CD1c-positive myeloid dendritic cell (primary cell): Measurements from ENCODE around the gene FKTN.

Experiments
- DNase-seq: peaks from one replicate; pipeline ENCODE4 v3.0.0-alpha.2; 2016; ENCODE audit errors: extremely low spot score

FKTN gene

DNA sequence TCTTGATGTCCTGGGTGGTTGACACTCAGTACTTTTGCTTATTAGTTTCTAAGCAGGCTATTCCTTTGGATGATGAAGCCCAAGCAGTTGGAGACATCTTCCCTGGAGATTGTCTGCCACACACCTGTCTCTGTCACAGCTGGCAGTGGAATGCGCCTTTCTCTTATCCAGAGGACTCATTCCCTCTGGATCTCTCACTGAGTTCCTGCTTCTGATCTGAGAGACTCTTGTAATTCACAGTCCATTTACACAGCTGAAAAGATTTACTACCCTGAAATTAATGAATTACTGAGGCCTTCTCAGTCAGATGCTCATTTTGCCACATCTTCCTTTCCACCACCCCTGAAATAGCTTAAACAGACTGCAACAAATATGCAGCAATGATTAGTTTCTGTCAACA is 120.2 kb downstream of the FKTN start:
- no peak for DNase-seq

DNA sequence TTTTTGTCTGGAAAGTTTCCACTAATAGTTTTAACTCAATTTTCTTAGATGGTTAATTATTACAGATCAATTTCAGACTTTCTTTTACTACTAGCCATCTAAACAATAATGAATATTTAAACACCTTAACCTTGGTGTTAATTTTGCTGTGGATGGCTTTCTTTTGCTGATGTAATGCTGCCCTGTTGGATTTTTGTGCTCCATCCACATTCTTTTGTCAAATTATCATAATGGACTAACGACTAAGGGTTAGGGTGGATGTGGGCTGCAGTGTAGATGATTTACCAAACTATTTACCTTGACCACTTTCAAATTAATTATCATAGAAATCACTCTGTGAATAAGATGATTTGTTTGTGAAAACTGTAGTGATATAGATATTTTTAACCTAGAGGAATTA is 120.8 kb downstream of the FKTN start:
- DNase-seq = no peak

DNA sequence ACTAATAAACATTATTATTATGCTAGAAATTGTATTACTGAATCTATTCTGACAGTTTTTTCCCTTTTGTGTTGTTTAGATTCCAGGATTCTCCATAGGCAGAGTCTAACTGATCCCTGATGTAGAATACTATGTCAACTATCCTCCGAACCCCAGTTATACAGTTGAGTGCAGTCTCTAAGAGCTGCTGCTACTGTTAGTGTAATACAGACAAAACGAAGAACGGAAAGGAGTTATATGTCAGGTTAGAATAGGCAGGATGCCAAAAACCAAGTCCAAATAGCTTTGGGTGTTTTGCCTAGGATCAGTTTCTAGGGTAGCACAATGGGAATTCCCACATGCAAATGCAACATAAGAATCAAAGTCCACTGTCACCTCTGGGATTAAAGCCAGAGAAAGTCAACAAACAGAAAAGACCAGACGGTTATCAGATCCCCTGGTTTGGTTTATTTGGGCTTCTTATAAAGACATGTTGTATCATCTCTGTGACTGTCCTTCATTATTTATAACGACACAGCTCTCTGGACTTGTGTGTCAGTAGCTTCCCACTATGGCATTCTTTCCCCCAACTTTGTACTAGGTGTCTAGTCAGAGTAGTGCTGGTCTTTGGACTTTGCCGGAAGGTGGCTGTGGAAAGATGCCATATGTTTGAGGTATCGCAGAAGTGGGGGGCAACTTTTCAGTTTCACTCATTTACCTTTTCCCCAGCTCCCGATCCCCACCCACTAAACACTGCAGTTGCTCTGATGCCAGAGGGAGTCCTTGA is 121.5 kb downstream of the FKTN start:
- DNase-seq = no peak

- DNase-seq = no peak
Measured at GRCh38 chr9:105681313-105681712, 123.4 kb downstream of the FKTN start.

DNA sequence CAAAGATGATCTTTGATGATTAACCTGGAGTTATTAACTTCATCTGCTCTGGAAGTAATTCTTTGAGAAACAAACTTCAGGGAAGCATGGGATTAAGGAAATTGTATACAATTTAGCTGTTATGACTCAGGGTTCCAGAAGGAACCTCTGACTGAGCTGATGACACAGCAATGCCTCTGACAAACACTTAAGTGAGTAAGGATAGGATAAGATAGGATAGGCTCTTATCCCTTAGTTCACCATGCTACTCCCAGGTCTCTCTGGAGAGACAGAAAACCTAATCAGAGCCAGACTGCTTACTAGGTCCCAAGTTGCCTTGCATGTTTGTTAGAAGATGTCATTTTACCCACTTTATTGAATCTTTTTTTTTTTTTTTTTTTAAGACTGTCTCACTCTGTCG is 123.8 kb downstream of the FKTN start:
- no peak for DNase-seq

DNA sequence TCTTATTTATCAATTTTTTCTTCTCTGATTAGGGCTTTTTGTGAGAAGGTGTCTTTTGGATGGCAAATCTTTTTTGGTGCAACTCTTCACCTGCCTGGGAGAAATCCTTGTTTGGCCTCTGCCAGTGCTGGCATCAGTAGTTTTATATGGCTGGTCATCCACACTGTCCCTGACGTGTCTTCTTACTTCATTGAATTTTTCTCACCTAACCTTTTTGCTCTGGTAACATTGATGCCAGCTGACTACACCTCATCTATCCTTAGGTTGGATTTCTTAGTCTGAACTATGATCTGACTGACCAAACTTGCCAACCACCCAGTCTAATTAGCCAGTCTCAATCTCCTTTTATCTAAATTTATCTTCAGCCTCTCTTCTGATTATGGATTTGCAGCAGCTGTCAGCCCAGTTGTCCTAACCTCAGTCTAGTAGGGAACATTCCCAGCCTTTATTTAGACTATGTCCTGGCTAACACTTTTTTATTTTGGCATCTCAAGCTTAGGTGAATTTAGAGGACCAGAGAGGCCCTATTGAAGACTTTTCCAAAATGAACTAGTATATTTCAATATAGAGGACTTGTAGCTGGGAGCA is 125.9 kb downstream of the FKTN start:
- DNase-seq = no peak

- no peak for DNase-seq
Measured at GRCh38 chr9:105686936-105687335, 129.0 kb downstream of the FKTN start.
